Measurements from ENCODE around the gene ANAPC7. TPM values are rescaled to one million over a fixed set of nuclear protein-coding genes. Genes with fewer than 3 reads are reported as not detected.

Gene ANAPC7
- total and polyA plus RNA-seq, 2 of the 13 experiments (the other 11 are each of a cell fraction or from before 2014, with no cell fraction given): 40.0 to 69.1 TPM

GRCh38 chr12:110449799-110450497, 46.4 kb upstream of the ANAPC7 start, which contains the start of gene ARPC3:
TSS of gene ARPC3 (minus strand) at chr12:110450337. CDS start at chr12:110450260, 77 bp downstream.
- intact Hi-C loops (cut with micrococcal nuclease; ENCODE audit: unreplicated experiment) (loop anchor here (1.0 to 5.0 kb wide), 4 partner anchors 19 to 150 kb away; partner anchors contain the start of genes FAM216A, GPN3, RAD9B and VPS29), in situ Hi-C loops (cut with HindIII; ENCODE audit: extremely low pct_ligation_motif_present, low pct_unique_long_range_greater_than_20kb) (loop anchor here (5.0 to 25.0 kb wide), 2 partner anchors 152 to 338 kb away; partner anchors contain the start of gene IFT81)
- ChIA-PET POLR2A (interaction anchor here (0.6 to 2.9 kb wide), 15 partner anchors 16 to 359 kb away, joined by 3 to 49 read pairs (median 4); partner anchors contain the start of genes FAM216A, GPN3, RAD9B and TCTN1), CTCF (ENCODE audit: low intra/inter-chr PET ratio, low total read pairs) (interaction anchor here (0.8 to 1.8 kb wide), 5 partner anchors 18 to 248 kb away, joined by 4 to 15 read pairs (median 6); partner anchors contain the start of gene GPN3)
- DNase-seq (ENCODE audit: low spot score): peak; percentile 90
- Histone ChIP-seq H2AFZ (ENCODE audit: low read length) (no peak within 1 kb of the TSS), H3K27ac (ENCODE audit: extremely low read length, insufficient read depth, low read length) (peak within 1 kb of the TSS; percentile 87), H3K79me2 (ENCODE audit: insufficient read depth, low read length) (peaks cover 28% of the 10 kb centered on the region), H3K36me3 (replicated peaks in 1 of 2; ENCODE audit: control insufficient read depth in 1 of 2, insufficient read depth in 2 of 2, low read length in 2 of 2) (peaks cover 4 to 20% of the 10 kb centered on the region in 2 experiments), H3K4me3 (replicated peaks in 1 of 3; ENCODE audit: insufficient read depth in 1 of 3, low read depth in 2 of 3, low read length in 3 of 3) (peak within 1 kb of the TSS; percentile 81 to 98 (median 95)), H4K20me1 (ENCODE audit: insufficient read depth, low read length) (no peaks in the 10 kb centered on the region), H3K9me3 (ENCODE audit: low read length) (no peaks in the 10 kb centered on the region), H3K27me3 (ENCODE audit: control insufficient read depth in 1 of 2, insufficient read depth in 2 of 2, low read length in 2 of 2) (no peaks in the 10 kb centered on the region), H3K9ac (ENCODE audit: insufficient read depth, low read depth, low read length) (peak within 1 kb of the TSS; percentile 86), H3K4me2 (ENCODE audit: low read depth, low read length) (peak within 1 kb of the TSS; percentile 73), H3K4me1 (ENCODE audit: insufficient read depth, low read length) (peaks cover 40% of the 10 kb centered on the region)
- WGBS (ENCODE audit: low lambda C conversion rate): under 1% methylated on average over 32 of the region's 51 CpGs
- peak; percentile 97 for ATAC-seq
- peak; percentile 90 for FAIRE-seq
- BruUV-seq (replicated peaks): TSS peak; percentile 81
- TF ChIP-seq BRF2 (CRISPR knock-in tag; IDR thresholded peaks at IDR 0.05) (no peak), ZNF180 (CRISPR knock-in tag; IDR thresholded peaks at IDR 0.05; ENCODE audit: borderline replicate concordance, low read depth) (no peak), ZNF414 (CRISPR knock-in tag; IDR thresholded peaks at IDR 0.05) (no peak), ZNF44 (CRISPR knock-in tag; IDR thresholded peaks at IDR 0.05) (peak; percentile 84; the same call in 1 of the 2 replicates), ZFAT (CRISPR knock-in tag; conservative IDR thresholded peaks at IDR 0.05) (no peak), MXI1 (IDR thresholded peaks at IDR 0.05; ENCODE audit: borderline replicate concordance, low read depth, low read length) (peak; percentile 77; the same call in 2 of the 3 replicates), NFE2 (CRISPR knock-in tag; IDR thresholded peaks at IDR 0.05) (no peak), THAP9 (CRISPR knock-in tag; IDR thresholded peaks at IDR 0.05; ENCODE audit: borderline replicate concordance) (peak; percentile 95; the same call in 1 of the 2 replicates), ZNF646 (CRISPR knock-in tag; IDR thresholded peaks at IDR 0.05) (no peak), NAIF1 (CRISPR knock-in tag; IDR thresholded peaks at IDR 0.05; ENCODE audit: borderline replicate concordance) (no peak), RNF2 (conservative IDR thresholded peaks at IDR 0.05; ENCODE audit: low read depth) (no peak), IKZF1 (IDR thresholded peaks at IDR 0.05) (no peak)

All from HepG2 (cell line).